Activated CD8-positive, alpha-beta memory T cell treated with anti-CD3 and anti-CD28 coated beads, Interleukin-2, amount 50 U/mL, for 48 hours (primary cell): ENCODE measurements around the gene NID1.
"Not testable (repeated sequence)": the region's sequence is repeated elsewhere in the genome, so short reads cannot be mapped to it uniquely, and the experiment has no call there.

Source experiments
- DNase-seq: peaks from one replicate; pipeline ENCODE4 v3.0.0-alpha.2; 2020

Gene NID1

GRCh38 chr1:235996048-235996785 is 68.7 kb downstream of the NID1 start:
- no peak for DNase-seq

DNA sequence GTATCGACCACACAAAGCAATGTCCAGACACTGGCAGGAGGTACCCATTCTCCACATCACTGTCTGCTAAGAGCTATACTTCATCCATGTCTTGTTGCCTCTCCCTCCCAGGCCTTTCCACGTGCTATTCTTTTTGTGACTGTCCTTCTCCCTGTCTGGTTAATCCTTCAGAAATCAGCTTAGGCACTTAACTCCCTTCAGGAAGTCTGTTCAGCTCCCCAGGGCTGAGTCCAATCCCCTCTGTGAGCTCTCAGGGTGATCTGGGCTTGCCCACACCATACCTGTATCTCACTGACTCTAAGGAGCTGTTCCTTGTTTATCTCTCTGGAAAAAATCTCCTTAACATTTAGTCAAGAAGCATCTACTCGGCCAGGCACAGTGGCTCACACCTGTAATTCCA is 69.4 kb downstream of the NID1 start:
- no peak for DNase-seq

- DNase-seq, result no peak
These were observed 71.2 kb downstream of the NID1 start for GRCh38 chr1:235993652-235994051.

- DNase-seq, result no peak
These were observed 72.0 kb downstream of the NID1 start for GRCh38 chr1:235992868-235993267.

DNA sequence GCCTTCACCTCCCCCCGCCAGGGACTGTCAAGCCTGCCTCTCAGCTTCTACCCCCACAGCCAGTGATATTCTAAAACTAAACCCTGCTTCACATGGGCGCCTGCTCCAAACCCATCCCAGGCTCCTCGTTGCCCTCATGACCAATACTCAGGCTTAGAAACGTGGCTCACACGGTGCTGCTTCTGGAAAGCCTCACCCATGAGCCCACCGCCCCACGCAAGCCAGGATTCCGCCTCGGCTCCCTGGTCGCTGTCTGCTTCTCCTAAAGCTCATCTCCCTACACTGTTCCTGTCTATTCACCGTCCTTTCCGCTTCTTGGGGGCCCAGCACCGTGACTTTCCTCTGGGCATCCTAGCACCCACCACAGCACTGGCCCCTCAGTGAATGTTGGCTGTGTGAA is 72.5 kb downstream of the NID1 start:
- DNase-seq, result no peak

DNA sequence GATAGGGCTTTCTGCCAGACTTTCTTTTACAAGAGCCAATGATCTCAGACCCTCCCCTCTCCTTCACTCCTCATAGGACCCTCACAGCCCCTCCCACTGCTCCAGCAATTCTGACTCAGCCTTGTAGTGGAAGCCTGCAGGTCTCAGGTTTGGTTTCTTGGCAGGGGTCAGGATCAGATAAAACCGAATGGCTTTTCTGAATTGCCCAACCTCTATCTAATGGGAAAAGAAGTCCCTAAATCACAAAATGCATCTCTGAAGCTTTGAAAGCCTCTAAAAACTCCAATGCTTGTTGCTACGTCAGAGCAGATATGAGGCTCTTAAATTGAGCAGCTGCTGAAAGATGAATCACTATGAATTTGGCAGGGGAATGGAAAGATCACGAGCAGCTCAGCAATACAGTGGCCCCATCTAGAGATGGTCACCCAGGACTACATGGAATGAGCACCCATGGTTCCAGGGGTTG is 74.5 kb downstream of the NID1 start:
- DNase-seq, result no peak

DNA sequence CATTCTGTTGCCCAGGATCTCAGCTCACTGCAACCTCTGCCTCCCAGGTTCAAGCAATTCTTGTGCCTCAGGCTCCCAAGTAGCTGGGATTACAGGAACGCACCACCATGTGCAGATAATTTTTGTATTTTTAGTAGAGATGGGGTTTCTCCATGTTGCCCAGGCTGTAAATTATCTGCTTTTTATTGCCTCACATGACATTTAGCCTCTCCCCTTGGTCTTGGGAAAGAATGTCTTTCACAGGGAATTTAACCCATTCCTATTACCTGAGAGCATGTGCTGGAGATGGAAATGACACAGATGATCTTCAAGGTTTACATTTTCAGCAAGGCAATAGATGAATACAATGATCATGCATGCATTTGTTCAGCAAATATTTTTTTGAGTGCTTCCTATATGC is 75.8 kb downstream of the NID1 start:
- DNase-seq, result no peak

GRCh38 chr1:235986869-235987268 is 78.0 kb downstream of the NID1 start:
- no peak for DNase-seq

DNA sequence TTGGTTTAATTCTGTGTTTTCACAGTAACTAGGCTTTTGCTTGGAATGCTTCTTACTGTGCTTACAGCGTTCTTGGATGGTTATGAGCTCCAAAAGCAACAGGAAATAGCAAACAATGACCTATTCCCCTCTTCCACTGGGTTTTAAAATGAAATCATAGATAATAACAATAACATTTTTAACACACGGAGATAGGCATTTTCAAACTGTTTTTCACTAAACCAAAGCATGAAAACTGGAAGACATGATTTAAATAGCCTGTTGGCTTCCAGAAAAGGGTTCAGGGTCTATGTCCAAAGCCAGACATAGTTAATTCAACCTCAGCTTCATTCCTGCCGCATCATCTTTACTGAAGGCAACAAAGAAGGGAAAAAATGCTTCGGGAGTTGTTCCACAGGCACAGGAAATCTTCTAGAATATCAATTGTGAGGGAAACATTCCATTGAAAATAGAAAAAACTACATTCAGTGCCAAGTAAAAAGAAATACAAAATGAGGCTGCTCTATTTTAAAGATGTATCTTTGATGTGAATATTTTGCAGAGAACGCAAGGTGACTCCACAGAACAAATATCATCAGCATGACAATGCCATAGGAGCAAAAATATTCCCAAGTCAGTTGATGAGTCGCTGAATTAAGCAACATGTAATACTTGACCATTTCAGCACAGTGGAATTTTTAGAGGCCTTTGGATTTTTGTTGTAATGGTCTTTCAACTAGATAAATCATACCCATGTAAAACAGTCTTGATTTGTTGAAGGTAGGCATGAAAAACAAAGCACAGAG is 80.7 kb downstream of the NID1 start:
- DNase-seq, result no peak

GRCh38 chr1:235980976-235981375 is 83.9 kb downstream of the NID1 start:
- no peak for DNase-seq

DNA sequence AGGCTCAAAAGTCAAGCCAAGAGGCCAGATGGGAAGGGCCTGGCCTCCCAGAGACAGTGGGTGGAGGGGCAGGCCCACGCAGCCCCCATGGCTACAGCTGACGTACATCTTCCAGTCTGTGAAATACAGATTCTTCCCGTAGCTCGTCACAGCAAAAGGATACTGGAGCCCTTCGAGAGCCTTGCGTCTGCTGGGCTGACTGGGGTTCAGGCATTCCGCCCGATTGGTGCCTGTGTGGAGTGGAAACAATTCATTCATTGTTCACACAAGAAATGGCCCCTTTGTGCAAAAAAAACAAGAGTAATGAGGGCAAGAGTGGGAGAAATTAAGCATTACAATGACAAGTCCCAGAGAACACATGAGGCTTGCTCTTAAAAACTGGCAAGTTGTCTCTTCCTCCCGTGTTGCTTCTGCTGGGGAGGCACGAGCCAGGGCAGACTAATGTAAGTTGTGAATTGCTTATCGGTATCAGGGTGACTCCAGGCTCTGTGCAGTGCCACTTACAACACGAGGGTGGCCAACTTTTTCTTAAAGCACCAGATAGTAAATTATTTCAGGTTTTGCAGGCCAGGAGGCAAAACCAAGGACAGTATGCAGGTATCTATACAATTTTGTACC is 85.1 kb downstream of the NID1 start:
- no peak for DNase-seq

GRCh38 chr1:235979176-235979575 is 85.7 kb downstream of the NID1 start:
- no peak for DNase-seq

DNA sequence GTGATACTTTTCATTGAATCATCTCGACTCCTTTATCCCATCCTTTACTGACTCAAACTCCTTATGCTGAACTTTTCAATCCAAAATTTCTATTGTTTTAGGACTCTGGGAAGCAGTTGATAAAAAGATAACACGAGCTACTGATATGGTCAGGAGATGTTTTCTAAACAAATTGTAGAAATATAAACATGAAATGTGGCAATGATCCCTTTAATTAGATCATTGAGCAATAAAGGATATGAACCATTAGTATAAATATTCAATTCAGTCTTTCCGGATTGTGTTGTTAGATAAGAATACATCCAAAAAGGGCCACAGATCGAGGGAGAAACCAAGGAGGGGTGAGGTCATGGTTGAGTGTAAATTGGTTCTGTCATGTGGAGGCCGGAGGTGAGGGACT is 88.4 kb downstream of the NID1 start:
- no peak for DNase-seq

- no peak for DNase-seq
These were observed 90.3 kb downstream of the NID1 start for GRCh38 chr1:235974616-235975015.

- DNase-seq, result not testable (repeated sequence)
These were observed 92.2 kb downstream of the NID1 start for GRCh38 chr1:235972691-235973090.

GRCh38 chr1:235972311-235972689 is 92.6 kb downstream of the NID1 start:
- no peak for DNase-seq

- DNase-seq, result peak; percentile 90
These were observed 93.1 kb downstream of the NID1 start for GRCh38 chr1:235971571-235972310.

DNA sequence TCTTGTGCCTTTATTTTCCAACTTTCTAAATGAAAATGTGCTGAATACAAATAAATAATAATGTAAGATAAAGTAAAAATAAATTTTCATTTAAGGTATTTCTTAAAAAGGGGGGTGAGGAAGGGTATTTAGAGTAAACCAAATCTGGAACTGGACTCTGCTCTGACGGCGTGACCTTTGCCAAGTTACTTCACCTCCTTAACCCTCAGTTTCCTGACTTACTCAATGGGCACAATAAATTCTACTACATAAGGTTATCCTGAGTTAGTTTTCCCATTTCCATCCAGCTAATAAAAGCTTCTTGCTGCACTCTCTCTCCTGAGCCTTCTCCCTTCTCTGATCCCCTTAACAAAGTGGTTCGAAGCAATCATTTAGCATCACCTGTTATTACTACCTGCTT is 93.9 kb downstream of the NID1 start:
- DNase-seq, result no peak

DNA sequence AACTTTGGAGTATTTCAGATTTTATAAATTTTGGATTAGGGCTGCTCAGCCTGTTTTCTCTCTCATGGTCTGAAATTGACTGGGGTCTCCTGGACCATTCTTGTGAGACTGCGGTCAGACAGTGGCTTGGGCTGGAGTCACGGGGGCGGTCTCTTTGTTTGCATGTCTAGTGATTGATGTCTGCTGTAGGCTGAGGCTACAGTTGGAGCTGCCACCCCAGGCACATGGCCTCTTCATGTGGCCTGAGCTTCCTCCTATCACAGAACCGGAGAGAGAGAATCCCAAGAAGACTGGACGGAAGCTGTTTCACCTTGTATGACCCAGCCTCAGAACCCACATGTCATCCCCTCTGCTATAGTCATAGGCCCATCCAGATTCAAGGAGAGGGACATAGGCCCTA is 96.1 kb downstream of the NID1 start:
- no peak for DNase-seq

- not testable (repeated sequence) for DNase-seq
These were observed 98.8 kb downstream of the NID1 start for GRCh38 chr1:235966134-235966533.

DNA sequence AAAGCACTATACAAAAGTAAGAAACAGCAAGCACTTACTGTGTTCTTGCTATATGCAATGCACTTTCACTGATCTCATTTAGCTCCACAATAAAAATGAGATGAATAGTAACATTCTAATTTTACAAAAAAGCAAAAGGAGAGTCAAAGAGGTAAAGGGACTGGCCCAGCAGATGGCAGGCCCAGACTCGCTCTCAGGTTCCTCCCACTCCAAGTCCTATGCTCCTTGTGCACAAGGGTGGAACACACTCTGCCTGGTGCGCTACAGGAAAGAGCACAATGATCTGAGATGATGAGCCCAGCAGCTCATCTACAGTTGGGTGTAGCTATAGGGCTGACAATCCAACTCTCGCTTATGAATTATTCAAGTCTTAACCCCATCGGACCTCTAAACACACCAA is 104.1 kb downstream of the NID1 start:
- DNase-seq, result no peak

- DNase-seq, result no peak
These were observed 106.9 kb downstream of the NID1 start for GRCh38 chr1:235958021-235958420.

DNA sequence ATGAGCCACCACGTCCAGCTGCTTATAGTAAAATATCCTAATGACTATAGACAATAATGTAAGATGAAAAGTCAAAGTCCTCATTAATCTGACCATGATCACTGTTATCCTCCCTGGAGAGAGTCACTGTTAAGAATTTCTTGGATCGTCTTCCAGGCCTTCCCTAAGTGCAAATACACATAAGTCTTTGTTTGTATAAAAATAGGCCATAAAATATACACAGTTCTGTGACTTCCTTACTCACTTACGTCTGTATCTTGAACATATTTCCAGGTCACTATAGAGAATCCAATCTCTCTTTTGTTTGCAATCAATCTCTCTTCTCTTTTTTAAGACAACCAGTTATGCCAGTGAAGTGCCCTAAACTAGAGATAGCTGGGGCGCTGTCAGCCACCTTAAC is 109.1 kb downstream of the NID1 start:
- DNase-seq, result no peak
